OCI-LY1 (cell line): ENCODE results near the gene MYLK4.

Experiments used
- H2AFZ ChIP-seq: fragments of 200-600 bp; sonication (generic), shearing (Covaris generic); 2 replicates; pipeline ENCODE4 v1.6.0; 2014; ENCODE audit warnings: antibody characterized with exemption, mild to moderate bottlenecking, low read length
- H3F3A ChIP-seq: fragments of 200-600 bp; sonication (generic), shearing (Covaris generic); 2 replicates; pipeline ENCODE4 v1.6.0; 2014; ENCODE audit warnings: mild to moderate bottlenecking, antibody characterized with exemption, low read length, moderate library complexity; ENCODE audit not compliant: insufficient read depth
- H3K27ac ChIP-seq: fragments of 200-600 bp; sonication (generic); 2 replicates; pipeline ENCODE4 v1.5.1; 2014; ENCODE audit warnings: low read length, mixed run types, mild to moderate bottlenecking, low read depth; ENCODE audit not compliant: poor library complexity, severe bottlenecking
- H3K27me3 ChIP-seq: fragments of 200-600 bp; sonication (generic); 2 replicates; pipeline ENCODE4 v1.6.0; 2014; ENCODE audit warnings: antibody characterized with exemption, mild to moderate bottlenecking, low read length, moderate library complexity; ENCODE audit not compliant: insufficient read depth
- H3K36me3 ChIP-seq: fragments of 200-600 bp; sonication (generic); 2 replicates; pipeline ENCODE4 v1.6.1; 2014; ENCODE audit warnings: mild to moderate bottlenecking, antibody characterized with exemption, low read length, moderate library complexity, mixed read lengths; ENCODE audit not compliant: insufficient read depth
- H3K4me1 ChIP-seq: fragments of 200-600 bp; sonication (generic); 2 replicates; pipeline ENCODE4 v1.5.1; 2014; ENCODE audit warnings: mild to moderate bottlenecking, low read length, moderate library complexity; ENCODE audit not compliant: insufficient read depth, severe bottlenecking
- H3K4me2 ChIP-seq: fragments of 200-600 bp; sonication (generic), shearing (Covaris generic); 2 replicates; pipeline ENCODE4 v1.6.1; 2014; ENCODE audit warnings: low read length
- H3K4me3 ChIP-seq: fragments of 200-600 bp; sonication (generic); 2 replicates; pipeline ENCODE4 v1.5.1; 2014; ENCODE audit warnings: low read length, low read depth, mild to moderate bottlenecking, mixed read lengths; ENCODE audit not compliant: poor library complexity, severe bottlenecking
- H3K79me2 ChIP-seq: fragments of 200-600 bp; shearing (Covaris generic); 2 replicates; pipeline ENCODE4 v1.6.1; 2016; ENCODE audit warnings: mixed run types, low read length, mixed read lengths; ENCODE audit not compliant: insufficient read depth
- H3K9ac ChIP-seq: fragments of 200-600 bp; sonication (generic), shearing (Covaris generic); 2 replicates; pipeline ENCODE4 v1.6.1; 2014; ENCODE audit warnings: mild to moderate bottlenecking, low read length, mixed read lengths
- H3K9me2 ChIP-seq: fragments of 200-600 bp; sonication (generic), shearing (Covaris generic); 2 replicates; pipeline ENCODE4 v1.6.1; 2014; ENCODE audit warnings: low read depth, mild to moderate bottlenecking, low read length, mixed read lengths
- H3K9me3 ChIP-seq: fragments of 200-600 bp; shearing (Covaris generic); 2 replicates; pipeline ENCODE4 v1.6.1; 2014; ENCODE audit warnings: low read length, mixed read lengths
- H4K20me1 ChIP-seq: fragments of 200-600 bp; sonication (generic), shearing (Covaris generic); 2 replicates; pipeline ENCODE4 v1.6.0; 2016; ENCODE audit warnings: mild to moderate bottlenecking, low read length; ENCODE audit not compliant: insufficient read depth
- EZH2 ChIP-seq: fragments of 200-600 bp; sonication (generic), shearing (Covaris generic); IDR thresholded peaks from 2 replicates; pipeline ENCODE4 v1.8.0; 2017; ENCODE audit warnings: borderline replicate concordance, mixed run types, mild to moderate bottlenecking, antibody characterized with exemption, low read length, moderate library complexity, mixed read lengths
- TF ChIP-seq, protein P1 (sequence below): fragments of 200-600 bp; sonication (generic), shearing (Covaris generic); IDR thresholded peaks from 2 replicates; pipeline ENCODE4 v1.5.1; 2017; ENCODE audit warnings: mild to moderate bottlenecking, antibody characterized with exemption, low read length, moderate library complexity, mixed read lengths

MYLK4 gene

DNA sequence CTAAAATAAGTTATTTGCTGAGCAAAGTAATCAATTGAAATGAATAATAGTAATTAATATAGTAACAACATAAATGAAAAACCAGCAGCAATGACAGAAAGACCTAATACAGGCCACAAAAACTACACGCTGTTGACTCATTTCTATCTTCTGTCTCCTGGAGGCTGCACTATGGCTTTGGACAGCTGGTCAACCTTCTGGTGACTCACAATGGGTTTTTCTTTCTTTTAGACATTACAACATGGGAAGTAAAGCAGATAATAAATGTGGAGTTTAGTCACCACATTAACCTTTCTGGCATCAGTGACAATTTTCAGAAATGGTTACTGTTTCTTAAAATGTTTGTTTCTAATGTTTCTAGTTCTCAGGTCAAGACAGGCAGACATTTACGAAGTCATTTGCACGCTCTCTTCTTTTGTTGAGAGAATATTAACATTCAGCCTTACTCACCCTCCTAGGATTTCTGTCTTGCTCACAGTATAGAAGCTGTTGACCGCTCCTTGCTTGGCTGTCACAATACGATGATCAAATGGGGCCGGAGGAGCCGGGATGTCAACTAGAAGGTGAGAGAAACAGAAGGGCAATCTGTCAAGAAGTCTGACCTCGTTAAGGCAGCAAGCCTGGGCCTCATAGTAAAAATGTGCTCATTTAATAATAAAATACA lies 62.2 kb downstream of the MYLK4 start:
- H3K27ac ChIP-seq = no peak overlapping the region
- no peak overlapping the region for H3K4me3 ChIP-seq
- no peak overlapping the region for H3K9ac ChIP-seq
- no peak for TF ChIP-seq EZH2
- TF ChIP-seq, protein P1, sequence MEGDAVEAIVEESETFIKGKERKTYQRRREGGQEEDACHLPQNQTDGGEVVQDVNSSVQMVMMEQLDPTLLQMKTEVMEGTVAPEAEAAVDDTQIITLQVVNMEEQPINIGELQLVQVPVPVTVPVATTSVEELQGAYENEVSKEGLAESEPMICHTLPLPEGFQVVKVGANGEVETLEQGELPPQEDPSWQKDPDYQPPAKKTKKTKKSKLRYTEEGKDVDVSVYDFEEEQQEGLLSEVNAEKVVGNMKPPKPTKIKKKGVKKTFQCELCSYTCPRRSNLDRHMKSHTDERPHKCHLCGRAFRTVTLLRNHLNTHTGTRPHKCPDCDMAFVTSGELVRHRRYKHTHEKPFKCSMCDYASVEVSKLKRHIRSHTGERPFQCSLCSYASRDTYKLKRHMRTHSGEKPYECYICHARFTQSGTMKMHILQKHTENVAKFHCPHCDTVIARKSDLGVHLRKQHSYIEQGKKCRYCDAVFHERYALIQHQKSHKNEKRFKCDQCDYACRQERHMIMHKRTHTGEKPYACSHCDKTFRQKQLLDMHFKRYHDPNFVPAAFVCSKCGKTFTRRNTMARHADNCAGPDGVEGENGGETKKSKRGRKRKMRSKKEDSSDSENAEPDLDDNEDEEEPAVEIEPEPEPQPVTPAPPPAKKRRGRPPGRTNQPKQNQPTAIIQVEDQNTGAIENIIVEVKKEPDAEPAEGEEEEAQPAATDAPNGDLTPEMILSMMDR = no peak
- H3K4me2 ChIP-seq = no peak overlapping the region
- H4K20me1 ChIP-seq = no peaks in the 10 kb centered on the region
- H3K9me3 ChIP-seq = no peaks in the 10 kb centered on the region
- no peak overlapping the region for H2AFZ ChIP-seq
- no peaks in the 10 kb centered on the region for H3K9me2 ChIP-seq
- H3K36me3 ChIP-seq = no peaks in the 10 kb centered on the region
- H3K27me3 ChIP-seq = peaks cover 4% of the 10 kb centered on the region; the same call in 1 of the 2 replicates
- no peaks in the 10 kb centered on the region for H3K79me2 ChIP-seq
- H3F3A ChIP-seq = no peaks in the 10 kb centered on the region
- H3K4me1 ChIP-seq = no peaks in the 10 kb centered on the region

DNA sequence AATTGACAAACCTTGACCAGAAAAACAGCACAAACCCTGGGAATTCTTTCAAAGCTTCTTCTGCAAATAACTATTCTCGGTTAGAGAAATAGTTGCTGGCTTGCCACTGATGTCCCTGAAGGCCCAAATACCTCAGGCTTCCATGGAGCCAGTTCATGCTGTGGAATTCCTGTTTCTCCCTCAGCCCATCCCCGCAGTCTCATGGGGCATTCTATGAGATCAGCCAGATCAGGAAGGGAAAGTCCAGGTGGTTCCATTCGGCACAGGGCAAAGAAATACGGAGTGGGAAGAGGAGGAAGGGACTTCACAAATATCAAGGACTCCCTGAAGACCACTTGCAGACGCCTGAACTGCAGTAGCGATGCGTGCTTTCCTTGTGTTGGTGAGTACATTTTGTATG lies 63.3 kb downstream of the MYLK4 start:
- Histone ChIP-seq H3K4me3 (no peak overlapping the region), H3K4me1 (no peaks in the 10 kb centered on the region), H2AFZ (no peak overlapping the region)

DNA sequence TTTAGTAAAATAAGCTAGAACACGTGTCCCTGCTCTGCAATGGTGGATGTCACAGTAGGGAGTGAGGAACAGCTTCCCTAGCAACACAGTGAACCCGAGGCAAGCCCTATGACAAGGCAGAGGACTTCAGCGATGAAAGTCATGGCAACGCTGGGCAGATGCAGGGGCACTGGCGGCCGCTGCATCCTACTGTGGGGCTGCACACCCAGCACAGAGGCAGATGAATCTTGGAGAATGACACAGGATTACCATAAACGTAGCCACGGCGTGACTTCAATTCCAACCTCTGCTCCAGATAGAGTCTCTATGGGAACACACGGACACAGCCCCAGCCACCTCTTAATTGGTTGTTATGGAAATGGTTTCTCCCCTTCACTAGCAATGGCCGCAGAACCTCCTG lies 64.2 kb downstream of the MYLK4 start:
- Histone ChIP-seq H4K20me1 (no peaks in the 10 kb centered on the region), H3K79me2 (no peaks in the 10 kb centered on the region), H2AFZ (no peak overlapping the region), H3K9ac (no peak overlapping the region), H3K4me2 (no peak overlapping the region), H3K9me3 (no peaks in the 10 kb centered on the region), H3K27ac (no peak overlapping the region), H3K4me1 (no peaks in the 10 kb centered on the region), H3K4me3 (no peak overlapping the region), H3K9me2 (no peaks in the 10 kb centered on the region), H3F3A (no peaks in the 10 kb centered on the region), H3K36me3 (no peaks in the 10 kb centered on the region), H3K27me3 (peaks cover 4% of the 10 kb centered on the region; the same call in 1 of the 2 replicates)
- TF ChIP-seq, protein P1 = no peak
- TF ChIP-seq EZH2 = no peak

More for the DNA sequence above, 63.3 kb downstream of the MYLK4 start:
- TF ChIP-seq EZH2 = no peak
- TF ChIP-seq, protein P1 = no peak
- Histone ChIP-seq H3K27me3 (peaks cover 4% of the 10 kb centered on the region; the same call in 1 of the 2 replicates), H3K27ac (no peak overlapping the region), H3K9me3 (no peaks in the 10 kb centered on the region), H3K36me3 (no peaks in the 10 kb centered on the region), H3K9me2 (no peaks in the 10 kb centered on the region), H3K79me2 (no peaks in the 10 kb centered on the region), H3K4me2 (no peak overlapping the region), H3F3A (no peaks in the 10 kb centered on the region), H3K9ac (no peak overlapping the region), H4K20me1 (no peaks in the 10 kb centered on the region)
